ENCODE results near the gene MGMT.

Gene MGMT

DNA sequence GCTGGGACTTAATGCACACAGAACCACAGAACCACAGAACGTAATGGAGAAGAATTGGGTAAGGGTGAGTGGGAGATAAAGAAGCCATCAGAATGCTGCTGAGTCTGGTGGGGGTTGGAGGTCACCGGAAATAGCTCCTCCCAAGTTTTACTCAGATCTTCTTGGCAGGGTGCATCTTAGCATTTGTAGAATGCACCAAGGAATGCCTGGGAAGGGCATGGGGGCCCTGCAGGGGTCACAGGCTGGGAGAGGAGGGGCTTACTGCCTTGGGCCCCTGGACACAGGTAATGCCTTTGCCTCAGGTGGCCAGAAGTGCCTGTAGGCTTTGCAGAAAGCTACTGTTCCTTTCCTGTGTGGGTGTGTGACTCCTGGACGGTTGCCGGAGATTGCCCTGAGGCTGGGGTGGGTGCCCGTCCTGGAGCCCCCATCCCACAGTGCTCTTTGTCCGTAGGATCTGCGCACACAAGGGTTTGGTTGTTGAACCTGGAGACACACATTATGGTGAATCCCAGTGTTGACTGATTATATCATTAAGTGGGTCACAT, 55.1 kb downstream of the MGMT start:
- DNase-seq, result no peak

DNA sequence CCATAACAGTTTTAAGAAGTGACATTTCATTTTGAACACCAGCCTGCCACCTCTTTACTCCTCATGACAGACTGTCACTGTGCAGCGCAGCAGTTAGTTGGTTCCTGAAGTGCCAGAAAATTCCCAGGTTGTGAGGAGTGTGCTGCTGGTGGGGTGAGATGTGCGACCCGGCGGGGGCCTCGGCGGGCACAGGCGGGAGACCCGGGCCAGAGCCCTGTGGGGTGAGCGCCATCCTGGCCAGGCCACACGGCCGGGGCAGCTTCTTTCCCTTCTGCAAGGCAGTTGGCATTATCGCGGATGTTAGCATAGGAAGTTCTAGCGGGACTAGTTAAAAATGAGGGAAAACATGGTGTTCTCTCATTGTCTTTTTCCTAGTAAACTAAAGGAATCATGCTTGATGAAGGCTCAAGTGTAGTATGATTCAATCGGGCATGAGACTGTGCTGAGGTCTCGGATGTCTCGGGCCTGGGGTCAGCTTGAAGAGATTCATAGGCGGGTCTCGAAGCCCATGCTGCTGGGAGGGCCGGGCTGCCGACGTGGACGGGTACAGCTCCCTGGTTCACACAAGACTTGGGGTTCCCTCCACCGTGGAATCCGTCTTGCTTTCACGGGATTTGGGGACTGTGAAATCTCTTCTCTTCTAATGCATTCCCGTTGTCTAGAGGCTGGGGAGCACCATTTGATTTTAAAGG, 56.1 kb downstream of the MGMT start:
- no peak for DNase-seq

DNA sequence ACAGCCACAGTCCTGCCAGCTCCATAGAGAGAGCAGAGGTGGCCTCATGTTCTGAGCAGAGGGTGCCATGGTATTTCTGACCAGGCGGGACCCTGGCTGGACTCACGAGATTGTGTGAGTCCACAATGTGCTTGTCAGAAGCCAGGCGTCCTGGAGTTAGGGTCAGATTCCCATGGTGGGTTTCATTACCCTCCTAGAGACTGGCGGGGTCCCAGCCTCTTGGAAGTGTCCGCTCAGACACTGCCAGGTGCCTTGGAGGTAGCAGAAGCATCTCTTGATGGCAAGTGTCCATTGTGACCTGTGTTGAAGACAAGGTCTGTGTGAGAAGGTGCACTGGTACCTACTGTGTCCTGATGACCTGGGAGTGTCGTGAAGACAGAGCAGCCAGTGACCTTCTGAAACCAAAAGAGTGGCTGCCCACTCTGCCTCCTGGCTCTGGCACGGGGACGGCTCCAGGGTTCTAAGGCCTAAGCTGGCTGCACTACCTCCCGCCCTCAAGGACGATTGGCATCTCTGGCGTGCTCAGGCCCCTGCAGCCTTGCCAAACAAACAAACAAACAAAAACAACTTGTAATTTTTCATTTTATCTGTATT, 56.8 kb downstream of the MGMT start:
- DNase-seq, result no peak

DNA sequence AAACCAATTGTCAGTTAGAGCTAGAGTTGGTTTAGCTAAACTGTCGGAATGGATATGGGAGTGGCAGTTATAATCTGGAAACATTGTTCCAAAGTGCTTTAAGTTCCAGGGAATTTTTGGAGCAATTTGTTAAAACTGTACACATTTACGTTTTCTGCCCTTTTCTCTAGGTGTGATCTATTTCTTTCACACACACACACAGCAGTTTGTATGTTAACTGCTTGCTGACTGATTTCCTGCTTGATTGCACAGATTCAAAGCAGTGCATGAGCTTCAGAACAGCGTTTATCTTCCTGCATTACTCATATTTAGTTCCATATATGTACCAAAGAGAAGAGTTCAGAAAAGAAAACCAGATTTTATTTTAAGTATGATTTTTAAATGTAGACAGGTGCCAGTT, 57.9 kb downstream of the MGMT start:
- DNase-seq, result no peak

DNA sequence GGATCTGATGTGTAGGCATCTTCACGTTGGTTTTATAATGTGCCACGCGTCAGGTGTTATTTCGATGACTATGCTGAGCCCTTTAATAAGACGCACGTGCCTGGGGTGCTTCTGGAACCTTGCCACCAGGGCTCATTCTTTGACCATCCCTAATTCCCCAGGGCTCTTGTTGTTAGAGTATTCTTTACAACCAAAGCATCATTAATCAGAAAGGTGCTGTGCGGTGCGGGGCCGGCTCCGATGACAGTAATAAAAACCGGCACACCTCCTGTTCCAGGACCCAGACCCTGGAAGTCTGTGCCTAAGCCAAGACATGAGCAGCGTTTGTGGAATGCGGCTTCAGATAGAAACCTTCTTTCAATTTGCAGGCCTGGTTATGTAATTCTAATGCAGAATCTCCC, 58.4 kb downstream of the MGMT start:
- no peak for DNase-seq

DNA sequence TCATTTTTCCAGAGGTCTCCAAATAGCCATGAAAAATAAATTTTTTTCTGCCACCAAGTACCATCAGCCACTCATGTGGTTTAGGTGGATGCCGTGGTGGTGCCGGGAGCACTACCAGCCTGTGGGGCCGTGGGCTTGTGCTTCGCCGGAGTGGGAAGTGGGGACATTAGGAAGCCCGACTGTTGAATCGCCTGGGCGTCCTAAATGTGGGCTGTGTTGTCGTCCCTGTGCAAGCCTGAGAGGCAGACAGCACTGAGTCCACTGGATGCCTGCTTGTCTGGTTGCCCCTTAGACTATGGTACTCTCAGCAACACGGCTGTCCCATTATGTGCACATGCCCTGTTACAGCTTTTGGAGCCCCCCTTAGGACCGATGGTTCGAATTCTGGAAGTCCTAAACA, 59.9 kb downstream of the MGMT start:
- no peak for DNase-seq

DNA sequence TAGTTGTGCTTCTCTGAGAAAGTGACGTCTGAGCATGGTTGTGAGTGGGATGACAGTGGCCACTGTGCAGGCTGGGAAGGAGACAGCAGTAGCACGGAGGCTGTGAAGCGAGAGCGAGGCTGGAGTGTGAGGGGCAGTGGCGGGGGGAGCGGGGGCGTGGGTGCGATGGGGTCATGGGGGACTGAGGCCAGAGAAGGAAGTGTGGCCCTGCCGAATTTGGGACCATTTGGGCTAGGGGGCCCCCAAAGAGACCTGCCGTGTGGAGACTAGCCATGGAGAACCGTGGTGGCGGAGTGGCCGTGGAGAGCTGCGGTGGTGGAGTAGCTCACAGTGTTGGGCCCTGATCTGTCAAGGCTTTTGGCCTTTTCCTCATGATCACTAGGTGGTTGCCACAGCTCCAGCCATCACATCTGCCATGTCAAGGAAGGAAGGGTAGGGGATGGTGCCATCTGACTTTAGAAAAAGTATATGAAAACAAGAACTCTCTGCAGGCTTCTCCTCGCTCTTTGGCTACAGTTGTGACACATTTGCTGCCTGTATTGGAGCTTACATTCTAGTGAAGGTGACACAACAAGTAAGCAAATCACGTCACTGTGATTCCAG, 61.4 kb downstream of the MGMT start:
- no peak for DNase-seq

DNA sequence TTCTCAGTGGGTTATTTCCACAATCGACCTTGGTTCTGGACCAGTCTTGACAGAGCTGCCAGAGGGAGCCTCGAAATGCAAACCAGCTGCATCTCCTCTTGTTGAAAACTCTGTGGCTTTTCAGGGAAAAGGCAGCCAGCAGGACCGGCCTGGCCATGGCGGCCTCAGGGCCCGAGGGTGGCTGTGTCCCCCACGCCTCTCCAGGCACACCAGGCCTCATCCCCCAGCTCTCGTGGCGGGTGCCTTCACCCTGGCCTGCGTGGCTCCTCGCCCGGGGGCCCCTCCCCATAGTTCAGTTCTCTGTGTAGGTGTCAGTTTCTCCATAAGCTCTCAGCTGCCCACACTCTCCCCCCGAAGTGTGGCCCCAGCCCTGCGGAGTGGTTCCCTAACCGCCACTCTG, 63.5 kb downstream of the MGMT start:
- DNase-seq, result no peak

DNA sequence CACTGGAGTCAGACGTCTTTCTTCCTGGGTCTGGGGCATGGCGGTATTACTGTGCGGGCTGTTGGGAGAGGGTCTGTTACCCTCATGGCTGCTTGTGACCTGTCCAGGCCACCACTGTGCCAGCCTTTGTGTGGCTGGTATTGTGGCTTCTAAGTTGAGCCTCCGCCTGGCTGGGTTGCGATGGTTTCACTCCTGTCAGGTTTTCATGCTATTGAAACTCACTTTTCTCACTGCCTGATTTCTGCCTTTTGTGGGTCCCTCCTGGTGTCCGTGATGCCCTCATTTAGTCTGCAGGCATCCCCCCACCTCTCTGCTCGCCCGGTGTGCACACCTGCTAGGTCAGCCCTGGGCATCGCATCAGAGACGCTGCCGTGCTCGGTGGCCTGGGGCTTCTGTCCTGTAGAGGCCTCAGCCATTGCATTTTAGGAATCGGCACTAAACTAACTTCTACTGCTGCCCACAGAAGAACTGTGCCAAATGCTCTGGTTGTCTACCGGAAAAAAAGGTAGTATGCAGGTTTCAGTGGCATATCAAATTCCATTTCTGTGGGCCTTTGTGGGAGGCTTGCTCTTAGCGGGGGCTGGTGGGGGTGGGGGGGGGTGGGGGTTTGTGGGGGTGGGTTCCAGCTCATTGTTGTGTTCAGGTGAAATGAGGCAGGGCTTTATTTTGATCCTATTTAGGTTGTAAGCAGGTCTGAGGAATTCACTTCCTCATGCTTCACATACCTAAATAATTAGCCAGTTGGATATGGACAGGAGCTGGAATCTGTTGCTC, 64.3 kb downstream of the MGMT start:
- DNase-seq, result no peak

DNA sequence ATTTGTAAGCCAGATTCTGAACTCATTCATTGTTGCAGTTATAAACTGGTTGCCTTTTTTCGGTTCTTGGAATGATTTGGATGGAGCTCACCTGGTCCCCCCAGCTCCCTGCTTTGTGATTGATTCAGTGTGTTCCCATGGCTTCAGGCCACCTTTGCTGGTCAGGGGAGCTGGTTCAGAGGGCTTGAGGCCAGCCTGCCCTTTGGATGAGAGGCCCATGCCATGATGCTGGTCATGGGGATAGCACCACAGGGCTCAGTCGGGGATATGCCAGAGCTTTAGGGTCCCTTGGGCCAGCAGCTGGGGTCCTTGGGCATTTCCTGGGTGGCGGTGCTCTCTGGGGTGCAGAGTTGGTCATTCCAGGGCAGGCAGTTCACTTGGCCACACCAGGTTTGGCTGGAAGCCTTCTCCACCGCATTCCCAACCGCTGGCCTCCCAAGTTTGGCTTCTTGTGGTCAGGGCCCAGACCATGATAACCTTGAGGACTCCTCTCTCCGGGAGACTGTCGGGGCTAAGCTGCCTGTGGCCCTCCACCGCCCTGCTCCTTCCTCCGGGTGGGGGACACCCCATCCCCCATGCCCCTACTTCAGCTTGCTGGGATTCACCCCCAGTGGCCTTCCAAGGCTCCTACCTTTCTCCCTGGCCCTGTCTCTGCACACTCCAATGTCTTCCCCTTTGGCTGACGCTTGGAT, 65.1 kb downstream of the MGMT start:
- no peak for DNase-seq

DNA sequence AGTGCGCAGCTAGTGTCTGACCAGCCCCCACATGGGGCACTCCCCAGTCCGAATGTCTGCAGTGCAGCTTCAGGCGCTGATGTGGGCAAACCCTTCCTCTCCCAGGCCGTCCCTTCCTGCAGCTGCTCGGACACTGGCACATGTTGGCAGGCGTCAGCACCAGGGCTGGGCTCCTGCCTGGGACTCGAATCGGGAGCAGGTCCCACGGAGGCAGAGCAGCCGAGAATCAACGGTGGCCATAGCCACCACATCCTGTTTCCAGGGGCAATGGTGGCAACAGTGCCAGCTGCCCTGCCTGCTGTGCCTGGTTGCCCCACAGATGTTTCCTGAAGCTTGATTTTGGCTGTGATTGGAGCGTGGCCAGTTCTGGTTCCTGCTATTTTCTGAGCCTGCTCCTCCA, 65.8 kb downstream of the MGMT start:
- no peak for DNase-seq

DNA sequence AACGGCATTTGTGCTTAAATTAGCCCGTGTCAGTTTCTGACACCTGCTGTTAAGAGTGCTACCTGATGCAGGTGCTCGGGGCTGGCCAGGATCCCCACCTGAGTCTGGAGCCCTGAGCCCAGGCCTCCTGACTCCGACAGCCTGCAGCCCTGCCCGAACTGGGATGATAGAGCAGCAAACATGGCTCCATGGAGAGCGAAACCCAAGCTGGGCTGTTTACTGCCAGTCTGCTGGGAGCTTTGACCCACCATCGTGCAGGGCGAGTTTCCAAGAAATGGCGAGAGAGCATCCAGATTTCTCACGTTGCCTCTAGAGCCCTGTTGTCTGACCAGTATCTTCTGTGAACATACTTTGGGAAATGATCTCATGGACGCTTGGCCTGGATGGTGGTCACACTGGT, 66.2 kb downstream of the MGMT start:
- DNase-seq, result no peak

DNA sequence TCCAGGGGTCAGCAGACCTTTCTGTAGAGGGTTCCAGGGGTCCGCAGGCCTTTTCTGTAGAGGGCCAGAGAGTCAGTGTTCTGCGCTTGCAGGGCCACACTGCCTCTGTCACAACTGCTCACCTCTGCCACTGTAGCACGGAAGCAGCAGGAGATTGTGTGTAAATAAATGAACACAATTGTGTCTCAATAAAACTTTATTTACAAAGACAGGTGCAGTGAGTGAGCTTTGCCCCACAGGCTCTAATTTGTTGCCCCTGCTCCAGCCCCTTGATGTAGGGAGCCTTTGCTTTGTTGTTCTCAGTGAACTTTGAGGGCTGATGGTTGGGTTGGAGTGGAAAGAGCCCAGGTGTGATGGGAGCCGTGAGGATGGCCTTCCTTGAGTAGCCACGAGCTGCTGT, 67.8 kb downstream of the MGMT start:
- no peak for DNase-seq

DNA sequence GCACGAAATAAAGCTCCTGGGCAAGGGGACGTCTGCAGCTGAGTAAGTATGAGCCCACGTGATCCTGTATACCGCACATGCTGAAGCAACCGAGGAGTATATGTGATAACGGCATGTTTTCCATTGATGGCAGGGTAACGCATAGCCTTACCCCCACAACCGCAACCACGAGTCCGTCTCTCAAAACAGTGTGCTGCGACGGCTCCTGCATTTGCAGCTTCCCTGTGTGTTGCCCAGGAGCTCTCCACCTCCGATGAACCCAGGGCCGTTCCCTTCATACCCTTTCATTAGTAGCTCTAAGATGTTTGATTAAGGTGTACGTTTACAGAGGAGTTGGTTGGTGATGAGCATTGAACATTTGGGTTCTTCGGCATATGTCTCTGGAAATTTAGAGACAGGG, 69.3 kb downstream of the MGMT start:
- no peak for DNase-seq

DNA sequence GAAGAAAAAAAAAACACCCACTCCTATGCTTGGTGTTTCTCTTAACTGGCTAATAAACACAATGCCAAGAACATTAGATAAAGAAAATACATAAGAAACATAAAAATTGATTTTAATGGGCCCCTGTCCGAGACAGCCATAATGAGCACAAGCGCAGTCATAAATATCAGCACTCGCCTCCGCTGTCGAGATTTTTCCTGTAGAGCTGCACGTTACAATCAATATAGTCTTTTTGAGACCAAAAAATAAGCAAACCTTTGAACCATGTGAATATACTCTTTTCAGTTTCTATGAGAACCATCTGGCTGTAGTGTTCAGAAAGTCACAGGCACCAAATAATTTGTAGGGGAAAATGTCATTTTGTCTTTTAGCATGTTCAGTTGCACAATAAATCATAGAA, 70.1 kb downstream of the MGMT start:
- DNase-seq, result no peak

DNA sequence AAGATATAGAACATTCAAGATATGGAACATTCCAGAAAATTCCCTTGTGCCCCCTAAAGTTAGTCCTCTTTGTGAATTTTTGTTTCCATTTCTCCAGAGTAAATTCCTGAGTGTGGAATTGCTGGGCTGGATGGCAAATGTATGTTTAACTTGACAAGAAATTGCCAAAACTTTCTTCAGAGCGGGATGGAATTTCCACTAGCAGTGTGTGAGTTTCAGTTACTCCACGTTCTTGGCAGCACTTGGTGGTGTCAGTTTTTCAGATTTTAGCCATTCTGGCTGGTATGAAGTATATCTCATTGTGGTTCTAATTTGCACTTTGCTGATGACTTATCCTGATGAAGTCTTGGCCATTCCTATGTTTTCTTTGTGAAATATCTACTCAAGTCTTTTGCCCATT, 71.2 kb downstream of the MGMT start:
- no peak for DNase-seq

DNA sequence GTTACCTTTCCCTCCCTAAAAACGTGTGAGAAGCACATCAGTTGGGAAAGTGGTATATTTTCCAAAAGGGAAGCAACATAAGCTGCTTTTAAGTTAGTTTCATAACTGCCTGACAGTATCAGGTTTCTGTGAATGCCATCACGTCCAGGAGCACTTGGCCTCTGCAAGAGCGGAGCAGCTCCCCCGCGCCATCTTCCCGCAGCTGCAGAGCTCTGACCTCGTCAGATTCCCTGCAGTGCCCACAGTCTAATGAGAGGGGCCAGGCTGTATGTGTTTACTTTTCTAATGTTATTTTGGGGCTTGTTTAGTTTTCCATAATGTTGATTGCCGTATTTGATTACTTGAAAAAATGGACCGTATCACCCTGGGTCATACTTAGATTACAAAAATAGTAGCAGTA, 74.2 kb downstream of the MGMT start:
- no peak for DNase-seq

DNA sequence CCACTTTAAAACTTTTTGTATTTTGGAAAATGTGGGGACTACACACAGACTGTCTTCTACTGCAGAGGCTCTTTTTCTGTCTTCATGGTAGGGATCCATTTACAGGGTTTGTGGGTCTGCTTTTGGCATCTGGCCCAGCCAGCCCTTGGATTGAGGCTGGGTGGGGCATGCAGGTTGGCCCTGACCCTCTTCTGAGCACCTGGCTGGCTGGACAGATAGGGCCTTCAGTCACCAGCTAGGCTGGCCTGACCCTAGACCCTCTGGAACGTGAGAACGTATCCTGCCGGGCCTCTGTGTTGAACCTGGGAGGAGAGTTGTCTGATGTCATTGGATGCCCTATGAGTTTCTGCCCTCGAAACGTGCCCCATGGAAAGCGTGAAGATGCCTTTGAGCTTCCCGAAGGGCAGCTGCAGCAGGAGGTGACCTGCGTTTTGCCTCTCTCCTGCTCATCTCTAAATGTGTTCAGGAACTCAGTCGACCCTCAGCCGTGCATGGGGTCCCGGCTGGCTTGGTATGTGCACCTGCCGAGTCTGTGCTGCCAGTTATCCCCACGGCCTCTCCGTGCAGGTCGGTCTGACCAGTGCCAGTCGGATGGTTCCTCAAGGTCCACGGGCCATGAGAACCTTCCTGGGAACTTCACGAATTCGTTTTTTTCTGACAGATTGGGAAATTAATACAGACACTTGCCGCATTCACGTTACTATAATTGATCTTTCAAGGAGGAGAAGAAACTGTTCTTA, 74.9 kb downstream of the MGMT start:
- no peak for DNase-seq

DNA sequence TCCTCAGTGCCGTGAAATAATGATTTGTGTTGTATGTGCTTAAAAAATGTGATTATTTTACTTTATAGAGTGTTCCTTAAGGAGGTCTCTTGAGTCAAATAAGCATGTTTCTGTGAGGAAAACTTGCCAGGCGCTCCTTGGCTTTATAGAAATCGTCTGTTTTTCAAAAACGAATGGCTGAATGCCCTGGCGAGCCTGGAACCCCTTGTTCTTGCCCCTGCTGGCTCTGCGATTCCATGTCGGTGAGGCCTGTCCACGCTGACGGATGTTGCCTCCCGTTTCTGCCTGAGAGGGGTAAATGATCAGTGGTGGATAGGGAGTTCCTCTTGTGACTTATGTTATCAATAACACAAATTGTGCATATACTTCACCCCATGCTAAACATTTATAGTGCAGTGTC, 75.5 kb downstream of the MGMT start:
- DNase-seq, result no peak

DNA sequence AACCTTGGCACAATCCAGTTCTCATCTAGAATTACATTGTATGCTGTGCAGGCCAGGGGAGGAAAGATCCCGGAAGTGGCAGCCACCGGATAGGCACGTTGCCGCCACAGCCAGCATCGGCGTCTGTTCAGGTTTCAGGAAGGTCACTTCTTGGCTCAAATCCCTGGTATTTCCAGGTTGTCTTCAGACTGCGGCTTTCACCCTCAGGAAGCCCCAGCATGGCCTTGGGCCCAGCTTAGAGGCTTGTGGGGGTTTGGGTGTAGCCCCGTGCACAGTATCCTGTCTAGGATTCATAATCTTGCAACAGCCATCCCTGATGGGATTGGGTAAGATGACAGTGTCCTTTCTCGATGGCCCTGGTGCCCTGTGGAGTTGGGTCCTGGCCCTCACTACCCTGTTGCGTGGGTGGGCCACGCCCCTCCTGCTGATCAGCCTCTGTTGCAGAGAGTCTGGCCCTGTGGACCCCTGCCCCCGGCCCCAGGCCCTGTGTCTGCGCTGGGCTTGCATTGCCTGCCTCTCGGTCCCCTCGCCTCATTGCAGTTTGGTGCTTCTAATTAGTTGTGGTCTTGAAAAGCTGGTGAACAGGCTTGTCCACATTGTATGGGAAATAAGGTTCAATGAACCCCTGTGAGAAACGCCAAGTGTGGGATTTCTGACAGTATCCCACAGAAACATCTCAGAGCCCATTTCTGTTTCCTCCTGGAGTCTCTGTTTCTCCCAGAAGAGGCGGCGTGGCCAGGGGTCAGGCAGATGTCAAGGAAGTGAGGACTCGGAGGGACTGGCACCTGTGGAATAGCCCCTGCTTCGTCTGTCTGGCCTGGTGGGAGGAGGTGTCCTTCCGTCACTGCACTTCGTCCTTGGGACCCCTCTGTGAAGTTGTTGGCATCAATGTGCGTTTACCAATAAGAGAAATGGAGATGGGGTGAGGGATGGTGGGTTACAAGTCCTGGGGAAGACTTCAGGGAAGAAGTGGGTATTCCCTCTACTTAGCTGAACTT, 77.5 kb downstream of the MGMT start:
- DNase-seq, result no peak

DNA sequence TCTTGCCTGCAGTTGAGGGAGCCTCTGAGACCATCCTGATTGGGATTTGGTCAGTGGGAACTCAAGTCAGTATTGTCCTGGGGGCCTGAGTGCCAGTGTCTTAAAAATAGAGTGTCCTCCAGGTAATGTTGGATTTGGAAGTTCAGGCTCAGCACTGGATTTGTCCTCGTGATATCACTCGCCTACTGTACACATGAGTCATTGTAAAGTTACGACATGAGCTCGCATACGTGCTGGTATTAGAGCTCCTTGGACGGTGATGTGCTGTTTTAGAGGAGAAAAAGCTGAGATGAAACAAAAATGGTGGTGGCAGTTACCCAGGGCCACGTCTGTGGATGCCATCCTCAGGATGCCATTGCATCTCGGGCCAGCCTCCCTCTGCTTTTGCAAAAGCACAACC, 78.2 kb downstream of the MGMT start:
- DNase-seq, result no peak
